ENCODE measurements around the gene EXO1. TPM values are rescaled to one million over a fixed set of nuclear protein-coding genes. Genes with fewer than 3 reads are reported as not detected.
A peak's percentile ranks its signal among the peaks of the same experiment; 100 is the strongest.
"Not testable (repeated sequence)": the region's sequence is repeated elsewhere in the genome, so short reads cannot be mapped to it uniquely, and the experiment has no call there.

EXO1 gene
- total and polyA plus RNA-seq, 2 donors (not counting 3 experiments of a cell fraction or from before 2014, with no cell fraction given), result 4.1 to 23.5 TPM

GRCh38 chr1:241849345-241849695 lies 1.3 kb downstream of the EXO1 start:
- intact Hi-C loops (cut with micrococcal nuclease) (loop anchor here (2.0 to 5.0 kb wide), 2 partner anchors 209 to 332 kb away; partner anchors contain the start of genes CHML, FH and OPN3), dilution Hi-C loops (cut with MboI; ENCODE audit: extremely low pct_ligation_motif_present, low sequenced_read_pairs) (no loop called here)
- H3K79me2 ChIP-seq (ENCODE audit: control insufficient read depth, insufficient read depth, low read length), result peaks cover 11% of the 10 kb centered on the region
- H4K20me1 ChIP-seq (replicated peaks; ENCODE audit: control insufficient read depth, extremely low read depth, insufficient read depth, low read length), result no peaks in the 10 kb centered on the region
- ChIA-PET POLR2A (no interaction called here), CTCF (no interaction called here)
- H3K9me1 ChIP-seq (replicated peaks; ENCODE audit: control insufficient read depth, extremely low read depth, insufficient read depth, low read length), result no peaks in the 10 kb centered on the region
- DNase-seq (ENCODE audit: low read depth, low spot score), result no peak
- H3K27ac ChIP-seq (ENCODE audit: insufficient read depth, low read depth, low read length), result no peak overlapping the region
- H3K27me3 ChIP-seq (ENCODE audit: control insufficient read depth in 2 of 2, insufficient read depth in 2 of 2, low read length in 2 of 2), result no peaks in the 10 kb centered on the region
- peak overlapping the region; percentile 85 for H3K4me2 ChIP-seq (ENCODE audit: insufficient read depth, low read length)
- H3K4me3 ChIP-seq (replicated peaks in 1 of 3; ENCODE audit: insufficient read depth in 1 of 3, low read depth in 1 of 3, low read length in 3 of 3), result peak overlapping the region in 1 of 3 experiments; percentile 61
- H2AFZ ChIP-seq (ENCODE audit: low read depth, low read length), result peak overlapping the region; percentile 91
- H3K9ac ChIP-seq (replicated peaks; ENCODE audit: extremely low read depth, insufficient read depth, low read length), result peak overlapping the region; percentile 79
- H3K4me1 ChIP-seq (ENCODE audit: control insufficient read depth, extremely low read depth, insufficient read depth, low read length), result peaks cover 12% of the 10 kb centered on the region
- BruUV-seq (replicated peaks), result no TSS peak
- FAIRE-seq, result no peak
- TF ChIP-seq POLR2A (IDR thresholded peaks at IDR 0.05; ENCODE audit: low read depth, low read length) (no peak), JUN (IDR thresholded peaks at IDR 0.05; ENCODE audit: borderline replicate concordance, insufficient read depth, insufficient read length, low read depth) (no peak)
- peaks cover 0 to 5% of the 10 kb centered on the region in 2 experiments for H3K36me3 ChIP-seq (ENCODE audit: control insufficient read depth in 2 of 2, extremely low read depth in 1 of 2, insufficient read depth in 2 of 2, low read length in 2 of 2)
- no peaks in the 10 kb centered on the region for H3K9me3 ChIP-seq (replicated peaks; ENCODE audit: control insufficient read depth, insufficient read depth, low read length)

- H3K4me3 ChIP-seq (replicated peaks in 1 of 3; ENCODE audit: insufficient read depth in 1 of 3, low read depth in 1 of 3, low read length in 3 of 3); H3K79me2 ChIP-seq (ENCODE audit: control insufficient read depth, insufficient read depth, low read length); H3K27ac ChIP-seq (ENCODE audit: insufficient read depth, low read depth, low read length); CTCF ChIA-PET; H3K36me3 ChIP-seq (ENCODE audit: control insufficient read depth in 2 of 2, extremely low read depth in 1 of 2, insufficient read depth in 2 of 2, low read length in 2 of 2); H4K20me1 ChIP-seq (replicated peaks; ENCODE audit: control insufficient read depth, extremely low read depth, insufficient read depth, low read length); POLR2A ChIA-PET; H3K9ac ChIP-seq (replicated peaks; ENCODE audit: extremely low read depth, insufficient read depth, low read length); H2AFZ ChIP-seq (ENCODE audit: low read depth, low read length); H3K4me2 ChIP-seq (ENCODE audit: insufficient read depth, low read length); dilution Hi-C loops (cut with MboI; ENCODE audit: extremely low pct_ligation_motif_present, low sequenced_read_pairs); H3K27me3 ChIP-seq (ENCODE audit: control insufficient read depth in 2 of 2, insufficient read depth in 2 of 2, low read length in 2 of 2); H3K9me1 ChIP-seq (replicated peaks; ENCODE audit: control insufficient read depth, extremely low read depth, insufficient read depth, low read length); H3K4me1 ChIP-seq (ENCODE audit: control insufficient read depth, extremely low read depth, insufficient read depth, low read length); FAIRE-seq; intact Hi-C loops (cut with micrococcal nuclease); DNase-seq (ENCODE audit: low read depth, low spot score); H3K9me3 ChIP-seq (replicated peaks; ENCODE audit: control insufficient read depth, insufficient read depth, low read length); BruUV-seq (replicated peaks): not testable (repeated sequence)
Observed at GRCh38 chr1:241855545-241856140, 7.6 kb downstream of the EXO1 start.
